ENCODE results near the gene ADAM12.

- TF ChIP-seq CTCF (CRISPR knock-in tag; IDR thresholded peaks at IDR 0.05) (no peak), ZFP90 (CRISPR knock-in tag; IDR thresholded peaks at IDR 0.05; ENCODE audit: borderline replicate concordance) (no peak)
Observed at GRCh38 chr10:126243971-126244370, 144.3 kb downstream of the ADAM12 start.
